GM23338 (cell line): ENCODE data around the gene SF3B3.

Experiments
- EZH2 ChIP-seq: fragments of 200-600 bp; sonication (generic); IDR thresholded peaks from one replicate; pipeline ENCODE4 v1.8.0; 2017; ENCODE audit warnings: antibody characterized with exemption, mild to moderate bottlenecking, low read depth; ENCODE audit not compliant: unreplicated experiment
- EZH2phosphoT487 ChIP-seq: fragments of 200-600 bp; sonication (generic); IDR thresholded peaks from one replicate; pipeline ENCODE4 v1.8.1; 2018; ENCODE audit warnings: antibody characterized with exemption; ENCODE audit not compliant: unreplicated experiment
- REST ChIP-seq: IDR thresholded peaks from one replicate; pipeline ENCODE4 v1.6.1; 2018; ENCODE audit warnings: antibody characterized with exemption; ENCODE audit not compliant: unreplicated experiment
- TF ChIP-seq, protein P1 (sequence below), 2 experiments: fragments of 200-600 bp in 1 of 2; sonication (generic) in 1 of 2; conservative IDR thresholded peaks; 2 replicates each; pipeline versions ENCODE4 v1.5.1 to v1.6.1; 2016 to 2017; ENCODE audit warnings: antibody characterized with exemption in 2 of 2, low read depth in 2 of 2, mild to moderate bottlenecking in 2 of 2, moderate library complexity in 1 of 2

- TF ChIP-seq EZH2phosphoT487, result no peak
- TF ChIP-seq REST, result no peak
- TF ChIP-seq, protein P1, sequence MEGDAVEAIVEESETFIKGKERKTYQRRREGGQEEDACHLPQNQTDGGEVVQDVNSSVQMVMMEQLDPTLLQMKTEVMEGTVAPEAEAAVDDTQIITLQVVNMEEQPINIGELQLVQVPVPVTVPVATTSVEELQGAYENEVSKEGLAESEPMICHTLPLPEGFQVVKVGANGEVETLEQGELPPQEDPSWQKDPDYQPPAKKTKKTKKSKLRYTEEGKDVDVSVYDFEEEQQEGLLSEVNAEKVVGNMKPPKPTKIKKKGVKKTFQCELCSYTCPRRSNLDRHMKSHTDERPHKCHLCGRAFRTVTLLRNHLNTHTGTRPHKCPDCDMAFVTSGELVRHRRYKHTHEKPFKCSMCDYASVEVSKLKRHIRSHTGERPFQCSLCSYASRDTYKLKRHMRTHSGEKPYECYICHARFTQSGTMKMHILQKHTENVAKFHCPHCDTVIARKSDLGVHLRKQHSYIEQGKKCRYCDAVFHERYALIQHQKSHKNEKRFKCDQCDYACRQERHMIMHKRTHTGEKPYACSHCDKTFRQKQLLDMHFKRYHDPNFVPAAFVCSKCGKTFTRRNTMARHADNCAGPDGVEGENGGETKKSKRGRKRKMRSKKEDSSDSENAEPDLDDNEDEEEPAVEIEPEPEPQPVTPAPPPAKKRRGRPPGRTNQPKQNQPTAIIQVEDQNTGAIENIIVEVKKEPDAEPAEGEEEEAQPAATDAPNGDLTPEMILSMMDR (conservative IDR thresholded peaks at IDR 0.05; ENCODE audit: low read depth in 2 of 2), result no peak; a peak in 1 of 4 replicates
- TF ChIP-seq EZH2, result no peak
Measured at GRCh38 chr16:70508752-70509151, 14.9 kb upstream of the SF3B3 start.
